SK-N-SH treated with all-trans-retinoic acid at 6 μM for 48 hours (cell line): ENCODE measurements around the gene OMP.

ENCODE experiments used
- BACH2 ChIP-seq: fragments of 250-450 bp; sonication (Bioruptor Pico); IDR thresholded peaks from 2 replicates; pipeline ENCODE4 v1.9.0; 2021; ENCODE audit warnings: mild to moderate bottlenecking, borderline replicate concordance
- CSDC2 ChIP-seq: fragments of 250-450 bp; sonication (Bioruptor Pico); IDR thresholded peaks from 2 replicates; pipeline ENCODE4 v1.5.0; 2020; ENCODE audit warnings: mild to moderate bottlenecking, moderate library complexity
- GLIS3 ChIP-seq: fragments of 250-450 bp; sonication (Bioruptor Pico); IDR thresholded peaks from 2 replicates; pipeline ENCODE4 v1.5.0; 2020; ENCODE audit warnings: mild to moderate bottlenecking, moderate library complexity
- ISL1 ChIP-seq: fragments of 250-450 bp; sonication (Bioruptor Pico); IDR thresholded peaks from 2 replicates; pipeline ENCODE4 v2.1.2; 2022; ENCODE audit warnings: mild to moderate bottlenecking, moderate library complexity
- PATZ1 ChIP-seq: fragments of 250-450 bp; sonication (Bioruptor Pico); IDR thresholded peaks from 2 replicates; pipeline ENCODE4 v1.8.0; 2020; ENCODE audit warnings: mild to moderate bottlenecking, moderate library complexity, borderline replicate concordance
- SNAI2 ChIP-seq: fragments of 250-450 bp; sonication (Bioruptor Pico); IDR thresholded peaks from 2 replicates; pipeline ENCODE4 v1.5.0; 2020; ENCODE audit warnings: mild to moderate bottlenecking, moderate library complexity
- TCF4 ChIP-seq: fragments of 250-450 bp; sonication (Bioruptor Pico); IDR thresholded peaks from 2 replicates; pipeline ENCODE4 v1.8.0; 2021; ENCODE audit warnings: mild to moderate bottlenecking, moderate library complexity, borderline replicate concordance
- ZC3H10 ChIP-seq: fragments of 250-450 bp; sonication (Bioruptor Pico); IDR thresholded peaks from 2 replicates; pipeline ENCODE4 v1.5.1; 2021; ENCODE audit warnings: mild to moderate bottlenecking, moderate library complexity
- ZFP3 ChIP-seq: fragments of 250-450 bp; sonication (Bioruptor Pico); IDR thresholded peaks from 2 replicates; pipeline ENCODE4 v1.5.0; 2020; ENCODE audit warnings: mild to moderate bottlenecking, moderate library complexity
- ZNF565 ChIP-seq: fragments of 450-650 bp; formaldehyde crosslinking; conservative IDR thresholded peaks from 2 replicates; pipeline ENCODE4 v1.5.0; 2020; ENCODE audit warnings: low read depth, mild to moderate bottlenecking, moderate library complexity
- ZNF8 ChIP-seq: fragments of 450-650 bp; formaldehyde crosslinking; IDR thresholded peaks from 2 replicates; pipeline ENCODE4 v1.5.0; 2020; ENCODE audit warnings: mild to moderate bottlenecking, moderate library complexity
- TF ChIP-seq, protein P1 (sequence below): fragments of 250-450 bp; sonication (Bioruptor Pico); IDR thresholded peaks from 2 replicates; pipeline ENCODE4 v1.8.0; 2021; ENCODE audit warnings: low read depth, mild to moderate bottlenecking, moderate library complexity, borderline replicate concordance

- TF ChIP-seq ISL1 (CRISPR knock-in tag) (no peak), ZFP3 (CRISPR knock-in tag) (no peak), CSDC2 (CRISPR knock-in tag) (no peak), TCF4 (no peak), ZNF565 (CRISPR knock-in tag) (no peak), BACH2 (no peak), SNAI2 (no peak), GLIS3 (no peak), ZNF8 (CRISPR knock-in tag) (no peak), PATZ1 (CRISPR knock-in tag) (no peak), ZC3H10 (CRISPR knock-in tag) (no peak)
- TF ChIP-seq, protein P1, sequence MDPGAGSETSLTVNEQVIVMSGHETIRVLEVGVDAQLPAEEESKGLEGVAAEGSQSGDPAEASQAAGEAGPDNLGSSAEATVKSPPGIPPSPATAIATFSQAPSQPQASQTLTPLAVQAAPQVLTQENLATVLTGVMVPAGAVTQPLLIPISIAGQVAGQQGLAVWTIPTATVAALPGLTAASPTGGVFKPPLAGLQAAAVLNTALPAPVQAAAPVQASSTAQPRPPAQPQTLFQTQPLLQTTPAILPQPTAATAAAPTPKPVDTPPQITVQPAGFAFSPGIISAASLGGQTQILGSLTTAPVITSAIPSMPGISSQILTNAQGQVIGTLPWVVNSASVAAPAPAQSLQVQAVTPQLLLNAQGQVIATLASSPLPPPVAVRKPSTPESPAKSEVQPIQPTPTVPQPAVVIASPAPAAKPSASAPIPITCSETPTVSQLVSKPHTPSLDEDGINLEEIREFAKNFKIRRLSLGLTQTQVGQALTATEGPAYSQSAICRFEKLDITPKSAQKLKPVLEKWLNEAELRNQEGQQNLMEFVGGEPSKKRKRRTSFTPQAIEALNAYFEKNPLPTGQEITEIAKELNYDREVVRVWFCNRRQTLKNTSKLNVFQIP (CRISPR knock-in tag): no peak
These were observed 27.2 kb upstream of the OMP start for GRCh38 chr11:77075425-77075905.
